Heart left ventricle (tissue), 13 donors: Measurements from ENCODE around the gene PLXNB1.

ENCODE experiments used
- CTCF ChIP-seq, 12 donors: fragments of 200-600 bp; sonication (generic) in 4 of 12; IDR thresholded peaks; one replicate each; pipeline versions ENCODE4 v1.5.0 to v1.8.0; 2018 to 2022; ENCODE audit warnings: antibody characterized with exemption in 12 of 12, mild to moderate bottlenecking in 5 of 12
- POLR2A ChIP-seq, 2 donors: fragments of 450-650 bp; IDR thresholded peaks; one replicate each; pipeline ENCODE4 v1.6.1; 2017; ENCODE audit warnings: antibody characterized with exemption in 2 of 2, mild to moderate bottlenecking in 2 of 2, moderate library complexity in 2 of 2
- donor health status: ischemic (EF 13 %, LVEDD 7.1; RV severe dilation, severe dysfunction).
- donor health status: DM: no; HTN: yes; CAD: no.
- donor health status: DM: no; HTN: no; CAD: no.
- donor health status: ischemic (EF 25% LVEDD 6.9; RV normal size, moderate dysfunction).
- donor health status: ischemic (EF 25% LVEDD 5.7; RV mildly dilated, moderate dysfunction).
- donor health status: ischemic (EF 35%, LVEDD 5.7; RV mildly dilated, moderate dysfunction).
- donor health status: nonischemic (EF 11% LVEDD 7.7; RV severe dilation, severe dysfunction).
- donor health status: DM: yes; HTN: yes; CAD: no.
- donor health status: PGD.
- donor health status: ischemic (EF 29% LVEDD 5.4; RV normal size, mild dysfunction).
- donor health status: nonischemic (EF 23%, LVEDD 6.1; RV moderate dilation, normal function).

DNA sequence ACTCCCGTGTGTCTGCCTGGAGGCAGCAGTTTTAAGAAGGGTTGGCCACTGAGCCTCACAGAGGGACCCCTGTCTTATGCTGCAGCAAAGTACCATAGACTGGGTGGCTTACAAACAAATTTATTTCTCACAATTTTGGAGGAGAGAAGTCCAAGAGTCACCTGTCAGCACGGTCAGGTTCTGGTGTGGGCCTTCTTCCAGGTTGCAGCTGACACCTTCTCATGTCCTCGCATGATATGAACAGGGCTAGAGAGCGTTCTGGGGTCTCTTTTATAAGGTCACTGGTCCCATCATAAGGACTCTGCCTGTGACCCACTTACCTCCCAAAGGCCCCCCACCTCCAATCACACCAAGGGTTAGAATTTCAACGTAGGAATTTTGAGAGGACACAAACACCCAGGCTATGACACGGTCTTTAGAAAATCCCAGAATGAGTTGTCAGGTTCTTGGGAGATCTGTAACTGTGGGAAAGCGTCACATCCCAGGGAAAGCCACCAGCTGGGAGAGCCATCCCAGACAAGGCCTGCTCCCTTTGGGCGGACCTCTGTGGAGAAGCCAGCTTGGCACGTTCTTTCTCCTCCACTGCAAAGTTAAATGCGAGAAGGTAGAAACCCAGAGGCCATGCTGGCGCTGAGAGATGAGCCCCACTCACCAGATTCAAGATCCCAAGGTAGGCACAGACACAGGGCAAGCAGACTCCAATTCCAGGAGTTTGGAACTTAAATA lies 58.1 kb downstream of the PLXNB1 start, which contains the start of gene FBXW12:
- TF ChIP-seq CTCF (IDR thresholded peaks at IDR 0.05): no peak
- TF ChIP-seq POLR2A (IDR thresholded peaks at IDR 0.05): no peak
